Parathyroid adenoma (tissue), 2 donors: Measurements from ENCODE around the gene KCMF1.

Experiments used
- H2AFZ ChIP-seq: fragments of 300-600 bp; sonication (generic); one replicate; pipeline ENCODE4 v1.7.0; 2017; ENCODE audit warnings: antibody characterized with exemption, mild to moderate bottlenecking
- H3K27ac ChIP-seq: fragments of 300-600 bp; sonication (generic); one replicate; pipeline ENCODE4 v1.7.0; 2017
- H3K27me3 ChIP-seq: fragments of 300-600 bp; sonication (generic); one replicate; pipeline ENCODE4 v1.7.0; 2017; ENCODE audit warnings: low read length; ENCODE audit not compliant: control insufficient read depth, insufficient read depth
- H3K36me3 ChIP-seq: fragments of 300-600 bp; sonication (generic); one replicate; pipeline ENCODE4 v1.7.0; 2017; ENCODE audit warnings: low read length; ENCODE audit not compliant: control insufficient read depth, insufficient read depth
- H3K4me1 ChIP-seq: fragments of 300-600 bp; sonication (generic); one replicate; pipeline ENCODE4 v1.7.0; 2017; ENCODE audit warnings: control low read depth
- H3K4me2 ChIP-seq: fragments of 300-600 bp; sonication (generic); one replicate; pipeline ENCODE4 v1.7.0; 2017; ENCODE audit warnings: low read length
- H3K4me3 ChIP-seq: fragments of 300-600 bp; sonication (generic); one replicate; pipeline ENCODE4 v1.7.0; 2017; ENCODE audit warnings: low read depth, low read length
- H3K79me2 ChIP-seq: fragments of 300-600 bp; sonication (generic); one replicate; pipeline ENCODE4 v1.7.0; 2017; ENCODE audit warnings: control low read depth
- H3K9ac ChIP-seq: fragments of 300-600 bp; sonication (generic); one replicate; pipeline ENCODE4 v1.7.0; 2017; ENCODE audit warnings: mild to moderate bottlenecking
- H3K9me3 ChIP-seq: fragments of 300-600 bp; sonication (generic); one replicate; pipeline ENCODE4 v1.7.0; 2017; ENCODE audit warnings: low read length; ENCODE audit not compliant: control insufficient read depth
- CTCF ChIP-seq: fragments of 300-600 bp; sonication (generic); IDR thresholded peaks from one replicate; pipeline ENCODE4 v1.7.0; 2017; ENCODE audit warnings: antibody characterized with exemption, mild to moderate bottlenecking
- donor health status: primary hyperparathyroidism.

Gene KCMF1

GRCh38 chr2:84991404-84992160, 20.6 kb downstream of the KCMF1 start:
- Histone ChIP-seq H3K27ac (no peak overlapping the region), H3K4me3 (no peak overlapping the region)

DNA sequence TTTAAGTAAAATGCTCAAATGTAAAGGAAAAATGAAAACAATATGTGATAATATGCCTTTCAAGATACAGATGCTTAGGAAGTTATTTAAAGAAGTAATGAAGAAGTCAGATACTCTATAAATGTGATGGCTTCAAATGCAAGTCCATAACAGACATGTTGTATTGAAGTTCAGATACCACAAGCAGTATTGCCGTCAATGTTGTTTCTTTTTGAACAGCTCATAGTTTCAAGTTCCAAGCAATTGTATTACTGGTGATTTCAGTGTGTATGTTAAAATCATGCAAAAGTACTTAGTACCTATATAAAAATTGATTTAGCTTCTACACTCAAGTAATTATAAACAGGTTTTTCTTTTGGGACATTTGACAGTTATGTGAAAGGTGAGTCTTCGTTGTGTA, 24.9 kb downstream of the KCMF1 start:
- peaks cover 9% of the 10 kb centered on the region for H3K4me1 ChIP-seq

More at GRCh38 chr2:84991404-84992160, 20.6 kb downstream of the KCMF1 start:
- Histone ChIP-seq H2AFZ (no peak overlapping the region), H3K9me3 (no peaks in the 10 kb centered on the region), H3K4me2 (no peak overlapping the region), H3K4me1 (peaks cover 25% of the 10 kb centered on the region), H3K36me3 (no peaks in the 10 kb centered on the region), H3K27me3 (no peaks in the 10 kb centered on the region), H3K9ac (no peak overlapping the region), H3K79me2 (peaks cover 74% of the 10 kb centered on the region)
- no peak for TF ChIP-seq CTCF

GRCh38 chr2:84996909-84997308, 25.9 kb downstream of the KCMF1 start:
- Histone ChIP-seq H3K36me3 (no peaks in the 10 kb centered on the region), H3K4me1 (peaks cover 5% of the 10 kb centered on the region), H2AFZ (no peak overlapping the region), H3K9me3 (no peaks in the 10 kb centered on the region), H3K4me2 (no peak overlapping the region), H3K79me2 (peaks cover 47% of the 10 kb centered on the region), H3K27me3 (no peaks in the 10 kb centered on the region), H3K9ac (no peak overlapping the region), H3K27ac (no peak overlapping the region), H3K4me3 (no peak overlapping the region)
- no peak for TF ChIP-seq CTCF

More for the DNA sequence above, 24.9 kb downstream of the KCMF1 start:
- Histone ChIP-seq H3K27ac (no peak overlapping the region), H3K9ac (no peak overlapping the region), H2AFZ (no peak overlapping the region), H3K79me2 (peaks cover 51% of the 10 kb centered on the region), H3K9me3 (no peaks in the 10 kb centered on the region), H3K27me3 (no peaks in the 10 kb centered on the region), H3K36me3 (no peaks in the 10 kb centered on the region), H3K4me2 (no peak overlapping the region), H3K4me3 (no peak overlapping the region)
- TF ChIP-seq CTCF, result no peak

DNA sequence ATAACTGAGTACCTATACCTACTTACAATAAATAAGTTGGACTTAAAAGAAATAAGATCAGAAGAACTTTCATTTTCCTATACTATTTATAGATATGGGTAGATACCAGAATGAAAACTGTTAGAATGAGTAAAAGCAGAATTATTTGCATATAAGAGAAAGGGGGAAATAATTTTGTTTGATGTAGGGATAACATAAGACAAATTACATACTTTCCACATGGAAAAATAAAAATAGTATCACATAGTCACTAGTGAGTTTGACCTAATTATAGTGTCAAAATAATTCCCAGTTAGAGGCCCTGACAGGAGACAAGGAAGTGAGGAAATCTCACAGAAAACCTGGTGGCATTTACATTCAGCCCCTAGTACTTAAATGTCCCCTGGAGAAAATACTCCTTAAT, 28.6 kb downstream of the KCMF1 start:
- Histone ChIP-seq H3K27ac (no peak overlapping the region), H3K79me2 (peaks cover 41% of the 10 kb centered on the region), H3K9ac (no peak overlapping the region), H3K4me1 (no peaks in the 10 kb centered on the region), H2AFZ (no peak overlapping the region), H3K9me3 (no peaks in the 10 kb centered on the region), H3K4me3 (no peak overlapping the region), H3K36me3 (no peaks in the 10 kb centered on the region), H3K4me2 (no peak overlapping the region), H3K27me3 (no peaks in the 10 kb centered on the region)
- TF ChIP-seq CTCF, result no peak

DNA sequence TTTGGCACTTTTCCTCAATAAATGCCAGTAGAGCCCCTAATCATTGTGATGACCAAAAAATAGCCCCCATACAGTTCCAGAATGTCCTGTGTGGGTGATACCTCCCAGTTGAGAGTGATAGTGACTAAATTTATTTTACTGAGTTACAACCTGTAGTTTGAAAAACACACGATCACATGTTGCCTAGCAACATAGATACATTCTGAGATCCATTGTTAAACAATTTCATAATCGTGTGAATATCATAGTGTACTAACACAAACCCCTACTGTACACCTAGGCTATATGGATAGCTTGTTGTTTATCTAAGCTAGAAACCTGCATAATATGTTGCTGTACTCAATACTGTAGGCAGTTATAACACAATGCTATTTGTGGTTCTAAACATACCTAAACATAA, 30.6 kb downstream of the KCMF1 start:
- Histone ChIP-seq H3K27ac (no peak overlapping the region), H3K9ac (no peak overlapping the region), H3K4me3 (no peak overlapping the region), H3K79me2 (peaks cover 43% of the 10 kb centered on the region), H3K4me2 (no peak overlapping the region), H2AFZ (no peak overlapping the region), H3K36me3 (no peaks in the 10 kb centered on the region), H3K4me1 (no peaks in the 10 kb centered on the region), H3K27me3 (no peaks in the 10 kb centered on the region), H3K9me3 (no peaks in the 10 kb centered on the region)
- no peak for TF ChIP-seq CTCF
